CD4-positive, alpha-beta T cell treated with Interleukin-2 at 100 ng/mL for 4 hours (primary cell): Measurements from ENCODE around the gene HOXB5.

Experiments
- DNase-seq: peaks from one replicate; pipeline ENCODE4 v3.0.0-alpha.2; 2020; ENCODE audit warnings: low spot score

Gene HOXB5

DNA sequence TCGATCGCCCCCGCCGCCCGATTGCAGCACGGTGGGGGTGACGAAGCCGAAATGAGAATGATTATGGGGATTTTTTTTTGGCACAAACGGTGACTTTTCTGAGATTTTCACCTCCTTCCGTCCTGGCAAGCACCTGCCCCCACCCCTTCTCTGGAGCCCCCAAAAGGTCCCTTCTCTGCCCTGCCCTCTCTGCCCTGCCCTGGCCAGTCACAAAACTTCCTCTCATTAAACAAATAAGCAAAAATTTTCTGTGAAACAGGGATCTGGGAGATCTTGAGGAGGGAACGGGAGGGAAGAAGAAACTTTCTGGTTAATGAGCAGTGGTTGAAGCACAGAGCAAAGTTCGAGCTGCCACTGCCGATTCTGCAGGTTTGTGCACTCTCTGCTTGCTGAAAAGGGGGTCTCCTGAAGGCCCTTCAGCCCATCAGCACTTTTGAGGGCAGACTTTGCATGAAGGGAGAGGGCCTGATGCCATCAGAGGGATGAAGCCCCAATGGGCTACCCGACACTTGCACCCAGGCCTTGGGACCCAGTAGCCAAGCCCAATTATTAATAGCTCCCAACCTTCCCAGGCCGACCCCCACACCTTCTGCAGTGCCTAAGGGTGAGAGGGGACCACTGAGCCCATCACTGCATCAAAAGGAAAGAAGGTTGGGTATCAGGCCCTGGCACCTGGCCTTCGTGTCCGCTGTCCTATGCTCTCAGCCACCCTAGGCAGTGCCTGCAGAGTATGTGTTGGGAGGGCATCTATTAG is 22.6 kb upstream of the HOXB5 start:
- no peak for DNase-seq

DNA sequence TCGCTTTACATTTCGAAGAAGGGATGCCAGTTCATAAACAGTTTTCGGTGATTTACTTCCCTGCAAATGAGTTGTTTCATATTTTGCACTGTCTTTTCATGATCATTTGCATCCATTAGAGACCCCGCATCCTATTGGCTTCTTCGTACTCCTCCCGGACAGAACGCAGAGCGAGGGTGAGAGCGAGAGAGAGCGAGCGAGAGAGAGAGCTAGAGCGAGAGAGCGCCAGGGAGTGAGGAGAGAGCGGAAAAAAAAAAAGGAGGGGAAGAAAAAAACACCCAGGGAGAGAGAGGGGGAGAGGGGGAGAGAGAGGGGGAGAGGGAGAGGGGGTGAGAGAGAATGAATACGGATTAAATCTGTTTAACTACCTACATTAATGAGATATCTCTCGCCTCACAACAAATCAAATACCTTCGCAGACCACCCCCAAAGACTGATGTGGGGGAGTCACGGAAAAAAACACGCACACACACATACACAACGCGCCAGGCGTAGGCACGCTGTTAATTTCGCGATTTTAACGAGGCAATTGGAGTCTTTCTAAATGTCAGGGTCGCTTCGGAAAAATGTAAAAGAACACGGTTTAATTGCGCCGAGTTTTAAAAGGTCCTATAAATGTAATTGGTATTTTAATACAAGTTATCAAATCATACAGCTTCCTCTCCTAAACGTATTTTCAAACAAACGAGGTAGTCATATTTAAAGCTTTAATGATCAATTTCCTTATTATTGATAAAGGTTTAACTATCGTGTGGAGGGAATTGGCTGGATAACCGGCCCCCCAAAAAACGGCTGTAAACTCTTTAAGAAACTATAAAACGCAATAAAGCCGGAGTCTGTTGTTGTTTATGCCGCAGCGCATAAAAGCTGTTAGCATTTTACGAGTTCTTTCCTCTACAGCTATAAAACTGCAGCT is 21.7 kb upstream of the HOXB5 start, which contains the start of gene HOXB8:
TSS of gene HOXB8 (minus strand) at position 246 of the 916 bp plus-strand sequence. CDS start 588 bp downstream, outside the sequence.
- DNase-seq, result no peak

DNA sequence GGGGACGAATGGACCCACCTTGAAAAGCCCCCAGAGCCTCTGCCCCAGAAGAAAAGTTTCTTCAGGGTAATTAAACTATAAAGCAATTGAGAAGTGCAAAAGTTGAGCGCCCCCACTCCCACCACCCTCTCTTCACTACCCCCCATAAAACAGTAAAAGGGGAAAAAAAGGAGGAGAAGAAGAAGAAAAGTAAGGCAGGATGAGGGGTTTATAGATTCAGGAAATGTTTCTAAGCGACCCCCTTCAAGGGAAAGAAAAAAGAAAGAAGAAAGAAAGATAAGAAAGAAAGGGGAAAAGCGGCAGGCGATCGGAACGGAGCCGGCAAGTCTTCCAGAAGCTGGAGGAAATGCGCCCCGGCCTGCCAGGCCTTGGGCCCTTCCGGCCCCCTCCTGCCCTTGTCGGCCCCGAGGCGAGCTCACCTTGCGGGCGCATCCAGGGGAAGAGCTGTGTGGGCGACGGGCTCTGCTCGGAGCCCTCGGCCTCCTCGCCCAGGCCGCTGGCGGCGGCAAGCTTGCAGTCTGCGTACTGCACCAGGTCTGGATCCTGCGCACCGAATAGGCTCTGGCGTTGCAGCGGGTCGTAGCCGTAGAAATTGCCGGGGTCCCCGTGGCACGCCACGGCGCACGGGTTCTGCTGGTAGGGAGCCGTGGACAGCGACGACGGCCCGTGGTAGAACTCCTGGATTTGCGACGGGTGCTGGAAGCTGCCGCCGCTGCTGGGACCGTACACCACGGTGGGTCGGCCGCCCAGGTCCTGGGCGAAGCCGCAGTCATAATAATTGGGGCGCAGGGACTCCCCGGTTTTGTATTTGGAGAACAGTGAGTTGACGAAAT is 20.5 kb upstream of the HOXB5 start:
- DNase-seq, result peak; percentile 20

DNA sequence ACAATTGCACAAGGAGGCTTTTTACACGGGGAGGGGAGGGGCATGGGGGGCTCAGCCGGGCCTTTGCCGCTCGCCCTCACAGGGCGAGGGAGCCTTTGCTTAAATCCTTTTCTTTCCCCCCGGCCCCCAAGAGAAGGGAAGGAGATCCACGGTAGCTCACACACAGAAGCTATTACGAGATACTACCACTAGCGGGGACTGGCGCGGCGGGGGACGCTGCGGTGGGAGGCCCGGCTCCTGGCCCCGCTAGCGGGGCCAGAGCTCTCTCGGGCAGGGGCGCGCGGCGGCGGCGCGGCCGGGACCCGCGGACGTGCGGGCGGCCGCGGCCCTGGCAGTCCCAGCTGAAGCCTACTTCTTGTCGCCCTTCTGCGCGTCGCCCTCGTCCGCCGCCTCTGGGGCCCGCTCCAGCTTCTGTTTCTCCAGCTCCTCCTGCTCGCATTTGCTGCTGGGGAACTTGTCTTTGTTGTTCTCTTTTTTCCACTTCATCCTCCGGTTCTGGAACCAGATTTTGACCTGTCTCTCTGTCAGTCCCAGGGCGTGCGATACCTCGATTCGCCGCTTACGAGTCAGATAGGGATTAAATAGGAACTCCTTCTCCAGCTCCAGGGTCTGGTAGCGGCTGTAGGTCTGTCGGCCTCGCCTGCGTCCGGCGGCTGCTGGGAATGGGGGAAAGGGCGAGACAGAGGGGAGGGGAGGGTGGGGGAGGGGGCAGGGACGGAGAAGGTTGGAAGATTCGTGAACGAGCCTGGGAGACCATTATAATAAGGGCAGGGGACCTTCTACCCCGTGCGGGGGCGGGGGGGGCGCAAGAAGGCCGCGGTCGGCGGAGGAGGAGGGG is 19.5 kb upstream of the HOXB5 start:
- peak; percentile 42 for DNase-seq

DNA sequence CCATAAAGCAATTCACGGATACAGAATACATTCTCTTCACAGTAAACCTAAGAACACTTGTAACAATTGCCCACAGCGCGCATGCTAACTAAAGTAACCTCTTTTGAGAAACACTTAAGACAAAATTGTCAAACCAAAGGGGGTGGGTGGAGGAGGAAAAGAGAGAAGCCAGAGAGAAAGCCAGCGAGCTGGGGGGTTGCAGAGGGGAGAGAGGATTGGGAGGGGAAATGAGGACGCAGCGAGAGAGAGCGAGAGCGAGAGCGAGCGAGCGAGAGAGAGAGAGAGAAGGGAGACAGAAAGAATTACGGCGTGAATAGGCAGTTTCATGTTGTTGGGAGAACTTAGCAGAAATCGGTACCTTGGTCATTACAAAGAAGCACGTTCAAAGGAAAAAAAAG is 18.9 kb upstream of the HOXB5 start:
- DNase-seq, result no peak

DNA sequence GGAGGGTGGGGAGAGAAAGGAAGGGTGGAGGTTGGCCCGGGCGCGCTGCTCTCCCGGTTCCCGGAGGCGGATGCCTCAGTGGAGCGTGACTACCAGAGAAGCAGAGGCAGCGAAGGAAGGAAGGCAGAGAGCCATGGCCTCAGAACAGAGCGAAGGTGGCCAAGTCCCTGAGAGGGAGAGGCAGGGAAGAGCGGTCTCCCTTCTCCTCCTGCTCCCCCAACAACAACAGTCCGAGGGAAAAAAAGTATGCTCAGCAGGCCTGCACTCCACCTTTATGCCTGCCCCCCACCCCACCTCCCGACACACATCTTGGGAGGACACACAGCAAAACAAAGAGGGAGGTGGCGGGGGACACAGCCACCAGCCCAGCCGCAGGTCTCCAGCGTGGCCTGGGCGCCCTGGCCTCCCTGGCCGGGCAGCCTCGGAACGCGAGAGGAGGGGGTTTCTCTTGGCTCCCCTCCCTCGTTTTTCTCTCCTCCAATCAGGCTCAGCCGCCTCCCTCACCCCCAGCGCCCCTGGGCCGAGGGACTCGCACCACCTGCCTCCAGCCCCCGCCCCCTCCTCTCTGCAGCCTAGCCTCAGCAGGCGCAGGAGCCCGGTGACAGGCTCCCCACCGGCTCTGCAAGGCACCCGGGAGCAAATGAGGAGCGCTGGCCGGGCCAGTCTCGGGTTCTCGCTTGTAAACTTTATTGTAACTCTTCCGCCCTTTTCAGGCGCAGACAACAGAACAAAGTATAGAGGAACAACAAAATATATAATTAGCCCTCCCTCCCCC is 18.3 kb upstream of the HOXB5 start:
- DNase-seq, result no peak

DNA sequence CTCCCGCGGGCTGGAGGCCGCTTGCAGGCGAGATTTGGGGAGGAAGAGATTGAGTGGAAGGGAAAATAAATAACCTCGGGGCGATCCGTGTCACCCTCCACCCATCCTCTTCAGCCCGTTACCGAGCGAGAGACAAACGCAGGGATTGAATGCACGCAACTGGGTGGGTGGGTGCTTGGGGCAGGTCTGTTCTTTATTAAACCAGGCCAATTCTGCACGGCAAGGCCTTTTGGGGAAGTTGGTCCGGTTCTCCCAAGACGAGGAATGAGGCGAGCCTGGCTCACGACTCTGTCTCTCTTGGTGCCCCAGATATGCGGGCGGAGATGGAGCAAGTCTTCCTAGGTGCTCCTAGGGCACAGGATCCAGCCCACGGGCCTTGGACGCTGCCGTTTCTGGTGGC is 17.6 kb upstream of the HOXB5 start:
- no peak for DNase-seq

DNA sequence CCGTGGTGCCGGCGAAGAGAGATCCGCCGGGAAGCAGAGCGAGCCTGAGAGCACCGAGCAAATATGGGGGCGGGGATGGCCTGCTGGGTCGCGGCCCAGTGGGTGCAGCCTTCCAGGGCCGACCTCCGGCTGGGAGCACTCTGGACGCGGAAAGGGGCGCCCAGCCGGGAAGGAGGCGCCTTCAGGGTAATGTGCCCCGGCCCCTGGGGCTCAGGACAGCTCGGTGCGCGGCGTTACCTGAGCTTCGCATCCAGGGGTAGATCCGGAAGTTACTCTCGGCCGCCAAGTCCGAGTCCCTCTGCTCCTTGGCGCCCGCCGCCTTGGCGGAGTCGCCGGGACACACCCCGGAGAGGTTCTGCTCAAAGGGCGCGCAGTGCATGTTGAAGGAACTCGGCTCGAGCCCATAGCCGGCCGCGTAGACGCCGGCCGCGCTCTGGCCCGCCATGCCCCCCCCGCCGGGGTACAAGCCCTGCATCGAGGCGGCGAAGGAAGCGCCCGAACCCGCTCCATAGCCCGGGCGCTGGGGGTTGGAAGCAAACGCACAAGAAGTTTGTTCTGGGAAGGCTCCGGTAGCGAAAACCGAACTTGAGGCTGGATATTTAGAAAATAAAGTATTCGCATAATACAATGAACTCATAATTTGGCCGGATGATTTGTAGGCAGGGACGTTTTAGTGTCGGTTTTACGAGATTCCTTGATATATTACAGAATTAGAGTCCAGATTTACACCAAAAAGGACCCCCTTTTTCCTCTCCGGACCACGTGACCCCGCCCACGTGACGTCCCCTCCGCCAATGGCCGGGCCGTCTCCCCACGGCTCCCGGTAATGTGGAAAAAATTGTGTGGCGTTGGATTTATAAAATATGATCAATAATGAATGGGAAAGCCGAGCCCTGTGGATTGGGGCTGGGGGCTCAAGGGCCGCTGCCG is 17.0 kb upstream of the HOXB5 start, which contains the start of gene HOXB7:
TSS of gene HOXB7 (minus strand) at position 736 of the 930 bp plus-strand sequence. CDS start at position 637, 99 bp downstream.
- DNase-seq, result peak; percentile 51

- DNase-seq, result no peak
Measured at GRCh38 chr17:48609759-48610281, 16.2 kb upstream of the HOXB5 start.

- no peak for DNase-seq
Measured at GRCh38 chr17:48609033-48609432, 15.5 kb upstream of the HOXB5 start.

DNA sequence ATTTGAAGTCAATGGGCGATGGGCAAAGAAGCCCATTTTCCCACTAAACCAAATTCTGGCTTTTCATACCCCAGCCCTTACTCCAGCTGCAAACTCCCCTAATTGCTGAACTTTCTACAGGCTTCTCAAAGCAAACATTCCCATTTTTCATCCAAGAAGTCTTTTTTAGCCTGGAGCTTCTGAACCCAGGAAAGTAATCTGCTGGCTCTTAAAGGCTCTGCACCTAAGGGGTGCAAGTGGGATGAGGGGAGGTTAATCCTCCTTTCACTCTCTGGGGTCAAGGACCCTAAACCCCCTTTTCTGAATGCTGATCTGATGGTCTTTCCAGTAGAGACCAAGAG is 14.9 kb upstream of the HOXB5 start:
- DNase-seq, result no peak

DNA sequence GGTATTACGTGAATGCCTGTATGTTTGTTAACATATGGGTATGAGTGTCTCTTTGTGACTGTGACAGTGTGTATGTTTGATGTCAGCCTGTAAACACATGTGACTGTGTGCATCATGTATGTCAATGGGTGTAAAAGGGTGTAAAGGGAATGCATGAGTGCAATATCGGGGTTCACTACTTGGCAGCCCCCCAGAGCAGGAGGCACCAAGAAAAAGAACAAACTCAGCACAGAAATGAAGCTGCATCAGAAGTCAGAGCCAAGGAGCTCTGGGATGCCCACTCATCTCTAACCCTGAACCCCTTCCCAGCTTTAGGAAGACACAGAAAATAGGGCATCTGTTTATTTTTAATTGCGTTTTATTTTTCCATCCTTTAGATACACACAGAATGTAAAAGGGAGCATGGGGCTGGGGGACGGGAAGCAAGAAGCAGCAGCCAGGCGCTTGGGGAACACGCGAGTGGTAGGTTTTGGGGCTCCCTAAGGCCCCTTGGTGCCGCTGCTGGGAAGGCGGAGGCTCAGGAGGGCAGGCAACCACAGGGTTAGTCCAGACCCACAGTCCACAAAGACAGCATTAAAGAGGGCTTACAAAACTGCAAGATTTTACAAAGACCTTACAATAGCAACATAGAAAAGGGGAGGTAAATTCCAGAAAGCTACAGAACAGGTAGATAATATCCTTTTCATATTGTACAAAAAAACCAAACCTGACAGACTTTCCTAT is 13.5 kb upstream of the HOXB5 start:
- no peak for DNase-seq

DNA sequence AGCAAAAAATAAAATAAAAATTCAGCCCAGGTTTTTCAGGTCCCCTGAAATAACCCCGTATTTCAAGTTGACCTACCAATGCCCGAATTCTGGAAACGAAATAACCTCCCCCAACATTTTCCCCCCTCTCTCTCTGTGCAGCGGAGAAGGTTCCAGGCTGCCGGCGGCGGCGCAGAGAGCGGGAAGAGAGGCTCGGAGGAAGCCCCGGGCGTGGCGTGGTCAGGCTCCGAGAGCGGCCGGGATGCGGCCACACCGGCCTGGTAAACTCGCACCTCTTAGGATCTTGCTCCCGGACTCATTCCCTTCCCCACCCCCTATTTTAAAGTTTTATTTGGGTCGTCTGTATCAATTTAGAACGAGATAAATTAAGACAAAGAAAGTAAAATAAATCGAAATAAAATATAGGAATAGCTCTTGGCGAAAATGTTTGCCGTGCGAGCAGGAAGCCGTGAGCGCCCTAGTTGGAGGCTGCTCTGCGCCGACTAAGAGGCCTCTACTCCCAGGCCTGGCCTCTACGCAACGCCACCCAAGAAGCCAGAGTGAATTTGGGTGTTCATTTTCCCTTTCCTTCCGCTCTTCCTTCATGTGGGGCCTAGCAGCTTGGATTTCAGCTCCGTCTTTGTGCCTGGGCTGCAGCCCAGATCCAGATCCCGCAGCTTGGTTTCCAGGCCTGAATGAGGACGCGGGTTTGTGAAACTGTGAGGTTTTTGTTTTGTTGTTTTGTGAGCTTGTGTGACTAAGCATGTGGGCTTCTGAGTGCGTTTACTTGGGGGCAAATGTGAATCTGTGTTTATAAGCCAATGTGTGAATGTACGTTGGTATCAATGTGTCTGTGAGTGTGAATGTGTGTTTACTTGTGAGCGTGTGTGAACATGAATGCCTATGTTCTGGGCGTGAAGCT is 12.7 kb upstream of the HOXB5 start:
- DNase-seq, result no peak

- no peak for DNase-seq
Measured at GRCh38 chr17:48605409-48605919, 11.9 kb upstream of the HOXB5 start.

DNA sequence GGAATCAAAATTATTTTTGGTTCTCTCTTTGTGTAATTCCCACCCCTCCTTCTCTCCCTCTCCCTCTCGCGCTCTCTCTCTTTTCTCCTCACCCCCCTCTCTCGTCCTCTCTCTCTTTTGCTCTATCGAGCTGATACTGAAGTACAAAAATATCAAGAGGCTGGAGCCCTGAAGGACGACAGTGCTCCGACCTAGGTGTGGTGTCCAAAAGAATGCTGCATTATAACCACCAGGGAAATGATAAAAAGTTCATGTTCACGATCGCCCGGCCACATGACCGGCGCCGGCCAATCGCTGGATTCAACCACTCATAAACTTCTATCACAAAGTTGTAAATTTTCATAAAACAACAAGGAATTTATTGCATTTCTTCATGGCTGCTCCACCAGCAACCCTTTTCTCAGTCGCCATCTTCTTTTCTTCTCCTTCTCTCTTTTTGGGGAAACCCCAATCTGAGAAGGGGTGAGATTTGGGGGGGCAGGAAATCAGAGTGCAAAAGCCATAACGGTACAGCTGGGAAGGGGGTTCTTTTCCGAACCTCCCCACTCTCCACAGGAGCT is 11.3 kb upstream of the HOXB5 start, which contains the start of gene HOXB6:
TSS of gene HOXB6 (minus strand) at position 217 of the 560 bp plus-strand sequence. CDS start 6,836 bp downstream, outside the sequence.
- no peak for DNase-seq

DNA sequence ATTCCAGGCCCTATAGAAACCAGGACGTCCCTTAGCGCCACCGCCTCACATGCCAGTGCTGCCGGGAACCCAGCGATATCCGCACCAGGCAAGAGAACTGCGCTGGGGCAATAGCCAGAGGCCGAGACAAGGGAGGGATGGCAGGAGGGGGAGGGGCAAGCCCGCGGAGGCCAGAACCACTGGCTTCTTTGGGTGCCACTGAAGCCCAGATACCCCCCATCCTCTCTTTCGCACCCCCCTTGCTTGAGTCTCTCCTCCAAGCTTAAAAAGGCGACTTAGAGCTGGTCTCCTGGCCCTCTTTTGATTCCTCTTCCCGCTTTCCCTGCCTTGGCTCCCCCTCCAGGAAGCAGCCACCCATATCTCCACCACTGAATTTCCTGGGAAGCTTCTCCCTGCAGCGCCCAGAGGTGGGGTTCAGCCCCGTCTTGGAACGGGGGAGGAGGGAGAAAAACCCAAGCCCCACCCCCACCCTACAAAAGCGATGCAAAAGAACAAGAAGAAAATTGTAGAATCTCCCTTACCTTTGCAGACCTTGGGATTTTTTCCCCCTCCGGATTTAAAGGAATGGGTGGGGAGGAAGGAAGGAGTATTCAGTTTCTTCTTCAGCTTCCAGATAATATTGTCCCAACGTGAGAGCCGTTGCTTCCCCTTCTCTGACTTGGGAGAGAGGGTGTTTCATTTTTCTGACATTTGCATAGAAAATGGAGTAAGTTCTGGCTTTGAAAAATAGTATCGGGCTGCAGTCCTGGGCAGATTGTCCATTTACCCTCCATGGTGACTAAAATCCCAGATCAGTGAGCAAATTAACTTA is 10.6 kb upstream of the HOXB5 start:
- DNase-seq, result no peak
